ENCODE measurements around the gene EBF3. TPM values are rescaled to one million over a fixed set of nuclear protein-coding genes. Genes with fewer than 3 reads are reported as not detected.

EBF3 gene
- total RNA-seq, 1 experiment from 2014 or later = 0.64 TPM

DNA sequence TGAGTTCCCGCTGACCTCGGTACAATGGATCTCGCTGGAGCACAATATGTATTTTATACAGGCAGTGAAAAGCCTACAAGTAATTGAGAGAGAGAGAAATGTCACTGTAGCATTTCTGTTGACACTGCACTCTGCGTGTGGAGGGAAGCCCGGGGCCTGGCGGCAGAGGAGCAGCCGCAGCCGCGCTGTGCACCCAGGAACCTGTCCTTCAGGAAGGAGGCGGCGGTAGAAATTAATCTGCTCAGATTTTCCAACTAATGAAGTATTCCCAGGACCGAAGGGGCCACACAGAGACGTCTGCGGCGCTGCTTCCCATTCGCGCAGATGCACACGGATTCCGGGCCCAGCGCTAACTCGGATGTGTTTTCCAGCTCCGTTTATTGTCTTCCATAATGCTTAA lies 170.1 kb downstream of the EBF3 start:
- H3K27ac ChIP-seq (ENCODE audit: low read length) = no peak overlapping the region
- CTCF ChIA-PET = no interaction called here
- no peaks in the 10 kb centered on the region for H3K36me3 ChIP-seq (ENCODE audit: control insufficient read depth, insufficient read depth, low read length)
- POLR2A ChIA-PET = no interaction called here
- no peaks in the 10 kb centered on the region for H3K4me1 ChIP-seq (ENCODE audit: control insufficient read depth, insufficient read depth, low read length)
- ATAC-seq = no peak
- BruUV-seq (replicated peaks) = no TSS peak
- TF ChIP-seq TCF7L2 (IDR thresholded peaks at IDR 0.05; ENCODE audit: low read depth, low read length) (no peak), POLR2AphosphoS5 (IDR thresholded peaks at IDR 0.05; ENCODE audit: low read depth, low read length) (no peak), SIN3A (IDR thresholded peaks at IDR 0.05; ENCODE audit: borderline replicate concordance, insufficient read depth, low read depth, low read length) (no peak)
- TF ChIP-seq, protein P1, sequence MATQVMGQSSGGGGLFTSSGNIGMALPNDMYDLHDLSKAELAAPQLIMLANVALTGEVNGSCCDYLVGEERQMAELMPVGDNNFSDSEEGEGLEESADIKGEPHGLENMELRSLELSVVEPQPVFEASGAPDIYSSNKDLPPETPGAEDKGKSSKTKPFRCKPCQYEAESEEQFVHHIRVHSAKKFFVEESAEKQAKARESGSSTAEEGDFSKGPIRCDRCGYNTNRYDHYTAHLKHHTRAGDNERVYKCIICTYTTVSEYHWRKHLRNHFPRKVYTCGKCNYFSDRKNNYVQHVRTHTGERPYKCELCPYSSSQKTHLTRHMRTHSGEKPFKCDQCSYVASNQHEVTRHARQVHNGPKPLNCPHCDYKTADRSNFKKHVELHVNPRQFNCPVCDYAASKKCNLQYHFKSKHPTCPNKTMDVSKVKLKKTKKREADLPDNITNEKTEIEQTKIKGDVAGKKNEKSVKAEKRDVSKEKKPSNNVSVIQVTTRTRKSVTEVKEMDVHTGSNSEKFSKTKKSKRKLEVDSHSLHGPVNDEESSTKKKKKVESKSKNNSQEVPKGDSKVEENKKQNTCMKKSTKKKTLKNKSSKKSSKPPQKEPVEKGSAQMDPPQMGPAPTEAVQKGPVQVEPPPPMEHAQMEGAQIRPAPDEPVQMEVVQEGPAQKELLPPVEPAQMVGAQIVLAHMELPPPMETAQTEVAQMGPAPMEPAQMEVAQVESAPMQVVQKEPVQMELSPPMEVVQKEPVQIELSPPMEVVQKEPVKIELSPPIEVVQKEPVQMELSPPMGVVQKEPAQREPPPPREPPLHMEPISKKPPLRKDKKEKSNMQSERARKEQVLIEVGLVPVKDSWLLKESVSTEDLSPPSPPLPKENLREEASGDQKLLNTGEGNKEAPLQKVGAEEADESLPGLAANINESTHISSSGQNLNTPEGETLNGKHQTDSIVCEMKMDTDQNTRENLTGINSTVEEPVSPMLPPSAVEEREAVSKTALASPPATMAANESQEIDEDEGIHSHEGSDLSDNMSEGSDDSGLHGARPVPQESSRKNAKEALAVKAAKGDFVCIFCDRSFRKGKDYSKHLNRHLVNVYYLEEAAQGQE (IDR thresholded peaks at IDR 0.05; ENCODE audit: insufficient read depth in 1 of 2, low read depth in 2 of 2, low read length in 1 of 2) = no peak
- TF ChIP-seq, protein P2, sequence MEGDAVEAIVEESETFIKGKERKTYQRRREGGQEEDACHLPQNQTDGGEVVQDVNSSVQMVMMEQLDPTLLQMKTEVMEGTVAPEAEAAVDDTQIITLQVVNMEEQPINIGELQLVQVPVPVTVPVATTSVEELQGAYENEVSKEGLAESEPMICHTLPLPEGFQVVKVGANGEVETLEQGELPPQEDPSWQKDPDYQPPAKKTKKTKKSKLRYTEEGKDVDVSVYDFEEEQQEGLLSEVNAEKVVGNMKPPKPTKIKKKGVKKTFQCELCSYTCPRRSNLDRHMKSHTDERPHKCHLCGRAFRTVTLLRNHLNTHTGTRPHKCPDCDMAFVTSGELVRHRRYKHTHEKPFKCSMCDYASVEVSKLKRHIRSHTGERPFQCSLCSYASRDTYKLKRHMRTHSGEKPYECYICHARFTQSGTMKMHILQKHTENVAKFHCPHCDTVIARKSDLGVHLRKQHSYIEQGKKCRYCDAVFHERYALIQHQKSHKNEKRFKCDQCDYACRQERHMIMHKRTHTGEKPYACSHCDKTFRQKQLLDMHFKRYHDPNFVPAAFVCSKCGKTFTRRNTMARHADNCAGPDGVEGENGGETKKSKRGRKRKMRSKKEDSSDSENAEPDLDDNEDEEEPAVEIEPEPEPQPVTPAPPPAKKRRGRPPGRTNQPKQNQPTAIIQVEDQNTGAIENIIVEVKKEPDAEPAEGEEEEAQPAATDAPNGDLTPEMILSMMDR (IDR thresholded peaks at IDR 0.05) = no peak
- in situ Hi-C loops (cut with HindIII; ENCODE audit: low pct_unique_long_range_greater_than_20kb, low sequenced_read_pairs) (no loop called here), intact Hi-C loops (cut with micrococcal nuclease; ENCODE audit: unreplicated experiment) (no loop called here)
- H3K27me3 ChIP-seq (ENCODE audit: control insufficient read depth, insufficient read depth, low read length) = peaks cover 8% of the 10 kb centered on the region; the same call in 1 of the 2 replicates
- DNase-seq (ENCODE audit: low read depth, low spot score) = no peak
- H3K4me3 ChIP-seq (ENCODE audit: low read depth in 2 of 2, low read length in 2 of 2) = no peak overlapping the region
- H3K9me3 ChIP-seq (ENCODE audit: control insufficient read depth, insufficient read depth, low read depth, low read length) = no peaks in the 10 kb centered on the region

DNA sequence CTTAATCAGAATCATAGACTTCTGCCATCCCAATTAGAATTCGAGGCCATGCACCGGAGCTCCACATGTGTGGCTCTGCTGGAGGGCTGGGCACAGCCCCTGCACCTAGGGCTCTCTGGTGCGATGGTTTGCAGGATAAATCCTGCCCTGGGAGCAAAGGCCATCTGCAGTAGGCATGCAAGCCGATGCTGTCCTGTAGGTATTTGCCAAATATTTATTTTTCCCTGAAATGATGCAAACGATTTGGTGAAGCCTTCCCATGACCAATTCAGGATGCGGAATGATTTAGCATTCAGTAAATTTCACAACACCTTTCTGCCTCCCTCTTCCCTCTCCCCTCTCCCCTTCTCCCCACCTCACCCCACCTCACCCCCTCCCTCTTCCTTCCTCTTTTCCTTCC lies 170.6 kb downstream of the EBF3 start:
- Histone ChIP-seq H3K4me3 (ENCODE audit: low read depth in 2 of 2, low read length in 2 of 2) (no peak overlapping the region), H3K27me3 (ENCODE audit: control insufficient read depth, insufficient read depth, low read length) (peaks cover 4% of the 10 kb centered on the region; the same call in 1 of the 2 replicates), H3K27ac (ENCODE audit: low read length) (no peak overlapping the region), H3K4me1 (ENCODE audit: control insufficient read depth, insufficient read depth, low read length) (no peaks in the 10 kb centered on the region), H3K36me3 (ENCODE audit: control insufficient read depth, insufficient read depth, low read length) (no peaks in the 10 kb centered on the region), H3K9me3 (ENCODE audit: control insufficient read depth, insufficient read depth, low read depth, low read length) (no peaks in the 10 kb centered on the region)
- no peak for DNase-seq (ENCODE audit: low read depth, low spot score)
- intact Hi-C loops (cut with micrococcal nuclease; ENCODE audit: unreplicated experiment) (no loop called here), in situ Hi-C loops (cut with HindIII; ENCODE audit: low pct_unique_long_range_greater_than_20kb, low sequenced_read_pairs) (no loop called here)
- BruUV-seq (replicated peaks) = no TSS peak
- POLR2A ChIA-PET = no interaction called here
- TF ChIP-seq TCF7L2 (IDR thresholded peaks at IDR 0.05; ENCODE audit: low read depth, low read length) (no peak), SIN3A (IDR thresholded peaks at IDR 0.05; ENCODE audit: borderline replicate concordance, insufficient read depth, low read depth, low read length) (no peak), POLR2AphosphoS5 (IDR thresholded peaks at IDR 0.05; ENCODE audit: low read depth, low read length) (no peak)
- TF ChIP-seq, protein P2 (IDR thresholded peaks at IDR 0.05) = no peak
- TF ChIP-seq, protein P1 (IDR thresholded peaks at IDR 0.05; ENCODE audit: insufficient read depth in 1 of 2, low read depth in 2 of 2, low read length in 1 of 2) = no peak
- no peak for ATAC-seq
- CTCF ChIA-PET = no interaction called here
